Non-pigmented ciliary epithelial cell (primary cell): Measurements from ENCODE around the gene NIBAN1.

Experiments used
- DNase-seq: peaks from one replicate; pipeline ENCODE4 v3.0.0-alpha.2; 2010; ENCODE audit warnings: low read depth

NIBAN1 gene

GRCh38 chr1:184945678-184946412, 28.5 kb downstream of the NIBAN1 start:
- no peak for DNase-seq

GRCh38 chr1:184945029-184945428, 29.3 kb downstream of the NIBAN1 start:
- no peak for DNase-seq

GRCh38 chr1:184943998-184944397, 30.3 kb downstream of the NIBAN1 start:
- DNase-seq = no peak

GRCh38 chr1:184941735-184942134, 32.6 kb downstream of the NIBAN1 start:
- no peak for DNase-seq

- DNase-seq = no peak
Observed at GRCh38 chr1:184941410-184941733, 32.9 kb downstream of the NIBAN1 start.

GRCh38 chr1:184940694-184941409, 33.5 kb downstream of the NIBAN1 start:
- no peak for DNase-seq

GRCh38 chr1:184940226-184940625, 34.1 kb downstream of the NIBAN1 start:
- no peak for DNase-seq

- DNase-seq = no peak
Observed at GRCh38 chr1:184937729-184938128, 36.6 kb downstream of the NIBAN1 start.

- no peak for DNase-seq
Observed at GRCh38 chr1:184935920-184936798, 38.1 kb downstream of the NIBAN1 start.

GRCh38 chr1:184933944-184934343, 40.4 kb downstream of the NIBAN1 start:
- no peak for DNase-seq

- no peak for DNase-seq
Observed at GRCh38 chr1:184932319-184932718, 42.0 kb downstream of the NIBAN1 start.

- no peak for DNase-seq
Observed at GRCh38 chr1:184931566-184931965, 42.7 kb downstream of the NIBAN1 start.

- no peak for DNase-seq
Observed at GRCh38 chr1:184930645-184931044, 43.7 kb downstream of the NIBAN1 start.

GRCh38 chr1:184930232-184930631, 44.1 kb downstream of the NIBAN1 start:
- no peak for DNase-seq

GRCh38 chr1:184929711-184930202, 44.6 kb downstream of the NIBAN1 start:
- no peak for DNase-seq

GRCh38 chr1:184928394-184928793, 45.9 kb downstream of the NIBAN1 start:
- DNase-seq = no peak
